GM19397 (cell line): ENCODE results near the gene IL12RB1.
"Not testable (repeated sequence)": the region's sequence is repeated elsewhere in the genome, so short reads cannot be mapped to it uniquely, and the experiment has no call there.

Experiments used
- ATAC-seq: cut with Tn5 transposase; IDR thresholded peaks from one replicate; pipeline ENCODE4 v1.9.1; 2021; ENCODE audit warnings: mild to moderate bottlenecking, moderate library complexity; ENCODE audit not compliant: unreplicated experiment

The IL12RB1 gene

DNA sequence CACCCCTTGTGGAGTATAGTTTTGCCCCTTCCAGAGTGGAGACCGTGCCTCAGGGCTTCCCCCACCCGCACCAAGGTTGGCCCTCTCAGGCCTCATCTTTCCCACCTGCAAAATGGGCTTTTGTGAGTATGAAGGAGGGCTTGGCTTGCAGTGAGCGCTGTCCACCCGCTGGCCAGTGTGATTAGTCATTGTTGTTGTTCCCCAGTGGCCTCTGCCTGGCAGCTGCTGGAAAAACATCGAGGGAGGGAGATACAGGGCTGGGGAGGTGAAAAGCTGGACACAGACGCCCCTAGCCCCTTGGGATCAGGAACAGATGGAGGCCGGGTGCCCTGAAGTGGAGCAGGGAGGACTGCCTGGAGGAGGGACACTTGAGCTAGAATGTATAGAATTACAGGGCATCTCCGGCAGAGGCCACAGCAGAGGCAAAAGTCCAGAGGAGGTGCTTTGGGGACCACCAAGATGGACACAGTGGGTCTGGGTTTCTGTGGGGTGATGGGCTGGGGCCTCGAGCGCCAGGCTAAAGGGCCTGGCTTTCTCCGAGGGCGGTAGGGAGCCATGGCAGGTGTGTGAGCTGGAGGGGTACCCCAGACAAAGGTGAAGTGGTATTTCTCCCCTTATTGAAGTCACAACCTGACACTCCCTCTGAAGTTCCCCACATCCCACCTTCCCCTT, 3.9 kb upstream of the IL12RB1 start:
- no peak for ATAC-seq

DNA sequence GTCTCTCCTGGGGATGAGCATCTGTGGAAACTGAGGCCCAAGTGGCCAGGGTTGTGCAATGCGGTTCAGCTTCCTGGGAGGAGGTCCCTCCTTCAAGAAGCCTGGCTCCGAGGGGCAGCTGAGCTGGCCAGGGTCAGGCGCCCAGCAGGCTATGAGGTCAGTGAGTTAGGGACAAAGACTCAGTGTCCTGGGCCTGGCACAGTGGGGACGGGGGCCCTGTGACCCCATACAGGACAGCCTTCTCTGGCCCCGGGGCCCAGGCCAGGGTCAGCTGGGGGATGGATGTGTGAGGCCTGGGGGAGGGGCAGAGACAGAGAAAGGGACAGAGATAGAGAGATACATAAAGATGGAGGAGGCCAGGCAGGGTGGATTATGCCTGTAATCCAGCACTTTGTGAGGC, 3.0 kb upstream of the IL12RB1 start:
- no peak for ATAC-seq

DNA sequence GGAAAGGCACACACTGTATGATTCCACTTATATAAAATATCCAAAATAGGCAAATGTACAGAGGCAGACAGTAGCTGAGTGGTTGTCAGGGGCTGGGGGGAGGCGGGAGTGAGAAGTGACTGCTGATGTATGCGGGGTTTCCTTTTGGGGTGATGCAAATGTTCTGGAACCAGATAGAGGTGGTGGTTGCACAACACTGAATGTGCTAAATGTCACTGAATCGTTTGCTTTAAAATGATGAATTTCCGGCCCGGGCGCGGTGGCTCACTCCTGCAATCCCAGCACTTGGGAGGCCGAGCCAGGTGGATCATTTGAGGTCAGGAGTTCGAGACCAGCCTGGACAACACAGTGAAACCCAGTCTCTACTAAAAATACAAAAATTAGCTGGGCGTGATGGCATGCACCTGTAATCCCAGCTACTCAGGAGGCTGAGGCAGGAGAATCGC, 2.4 kb upstream of the IL12RB1 start:
- not testable (repeated sequence) for ATAC-seq

DNA sequence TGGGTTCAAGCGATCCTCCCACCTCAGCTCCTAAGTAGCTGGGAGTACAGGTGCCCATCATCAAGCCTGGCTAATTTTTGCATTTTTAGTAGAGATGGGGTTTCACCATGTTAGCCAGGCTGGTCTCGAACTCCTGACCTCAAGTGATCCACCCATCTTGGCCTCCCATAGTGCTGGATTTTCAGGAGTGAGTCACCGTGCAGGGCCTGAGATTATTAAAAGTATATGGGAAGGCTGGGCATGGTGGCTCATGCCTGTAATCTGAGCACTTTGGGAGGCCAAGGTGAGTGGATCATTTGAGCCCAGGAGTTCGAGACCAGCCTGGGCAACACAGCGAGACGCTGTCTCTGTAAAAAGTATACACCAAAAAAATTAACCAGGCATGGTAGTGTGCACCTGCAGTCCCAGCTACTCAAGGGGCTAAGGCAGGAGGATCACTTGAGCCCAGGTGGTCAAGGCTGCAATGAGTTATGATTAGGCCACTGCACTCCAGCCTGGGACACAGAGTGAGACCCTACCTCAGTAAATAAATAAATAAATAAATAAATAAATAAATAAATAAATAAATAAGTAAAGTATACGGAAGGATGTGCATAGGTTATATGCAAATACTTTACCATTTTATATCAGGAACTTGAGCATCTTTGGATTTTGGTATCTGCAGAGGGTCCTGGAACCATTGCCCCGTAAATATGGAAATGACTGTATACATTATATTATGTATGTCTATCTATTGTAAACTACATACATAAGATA, 854 bp downstream of the IL12RB1 start:
- no peak for ATAC-seq

DNA sequence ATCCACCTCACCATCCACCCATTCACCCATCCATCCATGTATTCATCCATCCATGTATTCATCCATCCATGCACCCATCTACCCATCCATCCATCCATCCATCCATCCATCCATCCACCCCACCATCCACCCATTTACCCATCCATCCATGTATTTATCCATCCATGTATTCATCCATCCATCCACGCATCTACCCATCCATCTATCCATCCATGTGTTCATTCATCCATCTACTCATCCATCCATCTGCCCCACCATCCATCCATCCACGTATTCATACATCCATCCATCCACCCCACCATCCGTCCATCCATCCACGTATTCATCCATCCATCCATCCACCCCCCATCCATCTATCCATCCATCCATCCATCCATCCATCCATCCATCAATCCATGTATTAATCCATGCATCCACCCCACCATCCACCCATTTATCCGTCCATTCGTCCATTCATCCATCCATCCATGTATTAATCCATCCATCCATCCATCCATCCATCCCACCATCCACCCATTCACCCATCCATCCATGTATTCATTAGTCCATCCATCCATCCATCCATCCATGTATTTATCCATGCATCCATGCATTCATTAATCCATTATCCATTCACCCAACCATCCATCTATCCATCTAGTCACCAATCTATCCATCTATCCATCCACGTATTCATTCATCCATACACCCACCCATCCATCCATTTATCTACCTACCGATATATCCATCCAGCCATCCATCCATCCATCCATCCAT, 2.6 kb downstream of the IL12RB1 start:
- ATAC-seq = no peak

DNA sequence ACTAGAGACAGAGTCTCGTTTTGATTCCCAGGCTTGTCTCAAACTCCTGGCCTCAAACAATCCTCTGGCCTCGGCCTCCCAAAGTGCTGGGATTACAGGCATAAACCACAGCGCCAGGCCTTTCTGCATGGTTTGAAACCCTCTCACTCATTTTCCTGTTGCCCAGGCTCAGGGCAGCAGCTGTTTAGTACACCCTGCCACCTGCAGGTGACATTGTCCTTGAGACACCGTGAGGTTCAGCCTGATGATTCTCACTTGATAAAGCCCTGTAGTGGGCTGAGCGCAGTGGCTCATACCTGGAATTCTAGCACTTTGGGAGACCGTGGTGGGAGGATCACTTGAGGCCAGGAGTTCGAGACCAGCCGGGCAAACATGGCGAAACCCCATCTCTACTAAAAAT, 12.5 kb downstream of the IL12RB1 start:
- no peak for ATAC-seq

DNA sequence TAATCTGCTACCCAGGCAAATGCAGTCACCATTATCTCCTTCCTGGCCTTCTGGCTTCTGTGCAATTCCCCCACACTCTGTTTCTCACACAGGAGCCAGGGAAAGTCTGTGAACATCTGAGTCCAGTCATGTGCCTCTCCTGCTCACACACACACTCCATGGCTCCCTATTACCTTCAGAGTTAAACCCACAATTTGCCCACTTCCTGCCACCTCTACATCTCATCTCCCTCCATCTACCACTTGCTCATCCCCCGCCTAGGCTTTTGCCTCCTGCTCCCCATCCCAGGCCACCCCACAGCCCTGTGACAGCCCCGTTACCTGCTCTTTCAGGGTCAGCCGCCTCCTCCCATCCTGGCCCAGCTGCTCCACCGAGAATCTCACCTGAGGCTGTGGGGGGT, 13.5 kb downstream of the IL12RB1 start:
- ATAC-seq = no peak

DNA sequence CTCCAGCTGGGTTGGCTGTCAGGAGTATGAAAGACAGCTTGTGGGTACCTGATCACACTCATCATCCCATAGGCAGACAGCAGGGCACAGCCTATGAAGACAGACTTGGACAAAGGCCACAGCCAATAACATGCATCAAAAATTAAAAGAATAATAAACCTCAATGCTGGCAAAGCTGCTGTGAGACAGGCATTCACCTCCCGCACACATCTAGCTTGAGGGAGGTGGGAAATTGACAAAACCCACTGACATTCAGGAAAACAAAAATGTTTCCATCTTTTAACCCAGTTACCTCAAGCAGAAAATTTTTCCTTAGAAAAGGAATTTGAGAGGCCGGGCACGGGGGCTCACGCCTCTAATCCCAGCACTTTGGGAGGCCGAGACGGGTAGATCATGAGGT, 14.4 kb downstream of the IL12RB1 start:
- no peak for ATAC-seq

DNA sequence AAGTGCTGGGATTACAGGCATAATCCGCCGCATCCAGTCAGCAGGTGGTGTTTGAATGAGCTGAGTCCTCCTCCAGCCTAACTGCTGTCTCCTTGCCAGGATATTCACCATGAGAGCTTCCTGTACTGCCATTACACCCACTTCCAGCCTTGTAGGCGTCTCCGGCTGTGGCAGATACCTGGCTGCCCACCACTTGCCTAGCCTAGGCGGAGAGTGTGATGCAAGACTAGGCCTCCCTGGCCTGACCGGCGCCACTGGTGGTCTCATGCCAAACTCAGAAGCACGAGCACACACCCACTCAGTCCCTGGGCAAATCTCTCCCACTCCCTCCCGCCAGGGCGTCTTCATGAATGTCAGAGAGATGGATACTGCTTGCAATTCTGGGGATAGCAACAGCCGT, 16.6 kb downstream of the IL12RB1 start:
- no peak for ATAC-seq

DNA sequence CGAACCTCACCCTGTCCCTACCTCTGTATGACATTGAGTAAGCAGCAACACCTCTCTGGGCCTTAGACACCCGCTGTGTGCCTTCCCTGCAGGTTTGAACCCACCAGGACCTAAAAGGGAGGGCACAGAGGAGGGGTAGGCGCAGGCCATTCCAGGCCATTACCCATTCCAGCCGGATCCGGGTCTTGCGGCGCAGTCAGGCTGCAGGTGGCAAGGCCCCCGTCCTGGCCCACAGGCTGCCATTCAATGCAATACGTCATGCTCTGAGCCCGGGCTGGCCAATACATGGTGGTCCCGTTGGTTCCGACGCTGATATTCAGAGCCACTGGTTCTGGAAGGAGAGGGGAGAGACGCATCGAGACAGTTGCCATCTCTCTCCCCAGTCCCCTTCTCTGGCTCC, 17.4 kb downstream of the IL12RB1 start:
- no peak for ATAC-seq

DNA sequence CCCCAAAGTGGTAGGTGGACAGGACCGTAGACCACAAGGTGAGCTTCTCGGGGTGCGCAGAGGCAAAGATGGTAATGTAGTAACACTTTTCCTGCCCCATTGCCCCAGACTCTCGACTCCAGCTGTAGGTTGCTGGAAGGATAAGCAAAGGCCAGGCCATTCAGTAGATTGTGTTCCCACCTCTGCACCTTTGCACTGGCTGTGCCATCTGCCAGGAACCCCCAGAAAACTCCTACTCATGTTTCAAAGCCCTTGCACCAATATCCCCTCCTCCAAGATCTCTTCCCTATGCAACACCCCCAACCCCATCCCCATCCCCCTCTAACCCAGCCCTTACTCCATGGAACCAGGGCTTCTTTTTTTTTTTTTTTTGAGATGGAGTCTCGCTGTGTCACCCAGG, 18.3 kb downstream of the IL12RB1 start:
- ATAC-seq = no peak

DNA sequence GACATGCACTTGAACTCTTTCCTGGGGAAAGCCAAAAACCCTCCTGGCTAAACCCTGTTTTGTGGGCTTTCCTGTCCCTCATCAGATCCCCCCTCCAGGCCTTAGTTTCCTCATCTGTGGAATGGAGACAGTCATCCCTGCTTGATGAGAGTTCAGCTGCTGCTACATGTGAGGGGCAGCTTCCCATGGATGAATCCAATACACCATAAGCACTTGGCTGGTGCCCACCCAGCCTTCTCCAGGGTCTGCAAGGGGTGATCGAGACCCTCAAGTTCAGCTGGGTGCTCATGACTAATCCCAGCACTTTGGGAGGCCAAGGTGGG, 21.6 kb downstream of the IL12RB1 start:
- ATAC-seq = no peak

DNA sequence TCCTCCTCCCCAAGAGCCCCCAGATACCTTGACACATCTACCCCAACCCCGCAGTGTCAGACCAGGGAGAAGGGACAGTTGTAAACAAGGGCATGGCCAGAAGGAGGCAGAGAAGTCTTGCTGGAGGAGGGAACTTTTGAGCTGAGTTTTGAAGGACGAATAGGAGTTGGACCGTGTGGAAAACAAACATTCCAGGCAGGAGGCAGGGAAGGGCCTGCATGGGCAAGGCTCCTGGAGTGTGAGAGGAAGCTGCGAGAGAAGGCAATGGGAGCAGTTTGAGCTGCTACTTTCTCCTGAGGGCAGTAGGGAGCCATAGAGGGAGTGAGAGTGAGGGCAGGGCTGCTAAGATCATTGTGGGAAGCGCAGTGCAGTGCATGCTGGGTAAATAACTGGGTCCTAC, 23.3 kb downstream of the IL12RB1 start:
- no peak for ATAC-seq

DNA sequence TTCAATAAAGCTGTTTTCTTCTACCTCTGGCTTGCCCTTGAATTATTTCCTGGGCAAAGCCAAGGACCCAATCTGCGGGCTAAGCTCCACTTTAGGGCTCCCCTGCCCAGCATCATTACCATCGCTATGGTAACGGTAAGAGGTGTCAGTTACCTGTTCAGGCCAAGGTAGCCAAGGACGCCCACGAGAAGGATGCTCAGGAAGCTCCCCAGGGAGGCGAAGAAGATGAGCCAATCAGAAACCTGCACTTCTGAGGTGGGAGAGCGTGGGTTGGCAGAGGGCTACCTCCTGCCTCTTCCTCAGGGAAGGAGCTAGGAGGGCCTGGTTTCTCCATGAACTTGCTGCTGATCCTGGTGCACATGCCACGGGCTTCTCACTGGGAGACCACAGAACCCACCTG, 24.7 kb downstream of the IL12RB1 start:
- ATAC-seq = no peak

DNA sequence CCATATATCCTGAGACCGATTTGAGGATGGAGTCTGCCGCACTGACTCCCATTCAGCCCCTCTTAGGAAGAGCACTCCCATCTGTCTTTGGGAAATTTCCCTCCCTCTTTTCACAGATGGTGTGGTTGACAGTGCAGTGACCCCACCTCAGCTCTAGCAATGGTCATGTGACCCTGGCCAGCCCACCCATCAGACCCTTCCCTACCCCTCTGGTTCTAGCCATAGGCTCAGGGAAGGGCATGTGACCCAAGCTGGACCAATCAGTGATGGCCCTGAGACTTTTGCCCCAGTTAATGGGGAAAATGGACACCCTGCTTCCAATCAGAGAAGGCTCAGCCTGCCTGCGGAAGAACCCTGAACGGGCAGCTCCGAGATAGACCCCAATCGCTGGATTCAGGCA, 26.3 kb downstream of the IL12RB1 start:
- ATAC-seq = no peak

DNA sequence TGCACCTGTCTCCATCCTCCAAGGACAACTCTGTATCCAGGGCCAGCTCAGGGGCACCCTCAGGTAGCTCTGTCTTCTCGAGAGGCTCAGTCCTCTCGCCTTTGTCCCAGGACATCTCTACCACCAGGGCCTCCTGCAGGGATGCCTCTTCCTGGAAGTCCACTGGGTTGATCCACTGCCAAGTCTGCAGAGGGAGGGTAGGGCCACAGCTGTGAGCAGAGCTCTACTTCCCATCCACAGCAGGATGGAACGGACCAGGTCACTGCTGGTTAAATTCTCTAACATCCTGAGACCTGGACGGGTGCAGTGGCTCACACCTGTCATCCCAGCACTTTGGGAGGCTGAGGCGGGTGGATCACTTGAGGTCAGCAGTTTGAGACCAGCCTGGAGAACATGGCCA, 26.8 kb downstream of the IL12RB1 start:
- no peak for ATAC-seq

DNA sequence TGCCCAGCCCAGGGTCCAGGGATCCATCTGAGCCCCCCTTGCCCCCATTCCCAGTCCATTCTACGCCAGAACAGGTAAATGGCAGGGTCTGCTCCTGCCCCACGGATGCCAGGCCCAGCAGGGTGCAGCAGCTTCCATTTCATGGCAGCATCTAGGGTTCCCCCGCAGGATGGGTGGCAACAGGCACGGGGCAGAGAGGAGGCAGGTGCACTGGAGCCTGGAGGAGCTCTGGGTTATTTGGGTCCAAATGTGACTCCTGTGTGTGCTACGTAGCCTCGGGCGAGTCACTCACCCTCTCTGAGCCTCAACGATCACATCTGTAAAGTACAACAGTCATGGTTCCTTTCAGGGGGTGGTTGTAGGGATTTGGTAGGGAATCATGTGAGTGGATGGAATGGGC, 27.4 kb downstream of the IL12RB1 start:
- no peak for ATAC-seq

DNA sequence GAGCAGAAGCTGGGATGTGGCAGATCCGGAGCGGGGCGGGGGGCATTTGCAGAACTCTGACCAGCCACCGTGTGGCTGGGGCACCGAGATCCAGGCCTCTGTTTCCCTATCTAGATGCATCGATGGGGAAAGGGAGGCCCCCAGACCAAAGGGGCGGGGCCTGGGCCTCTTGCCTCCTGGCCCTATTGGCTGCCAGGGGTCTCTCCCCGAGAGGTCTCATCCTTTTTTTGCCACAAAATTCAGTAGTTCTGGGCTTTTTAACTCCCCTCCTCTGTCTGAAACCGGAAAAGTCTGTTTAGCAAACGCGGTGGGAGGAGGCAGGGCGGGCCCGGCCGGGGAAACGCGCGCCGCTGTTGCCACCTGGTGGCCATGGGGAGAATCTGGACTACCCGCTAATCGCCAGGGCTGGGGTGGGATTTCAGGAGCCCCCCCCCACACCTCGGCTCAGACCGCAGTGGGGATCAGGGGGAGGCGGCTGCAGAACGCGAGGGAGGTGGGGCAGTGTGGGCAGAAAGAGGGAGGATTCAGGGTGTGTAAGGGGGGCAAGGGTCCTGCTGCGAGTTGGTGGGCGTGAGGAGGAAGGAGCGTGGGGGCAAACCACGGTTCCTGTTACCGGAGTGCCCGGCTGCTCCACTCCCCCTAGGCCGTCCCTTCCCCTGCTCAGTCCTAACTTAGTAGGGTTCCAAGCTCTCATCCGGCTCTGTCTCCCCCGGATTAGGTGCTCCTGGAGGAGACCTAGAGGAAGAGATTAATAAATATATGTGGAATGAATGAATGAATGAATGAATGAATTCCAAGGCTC, 28.3 kb downstream of the IL12RB1 start:
- ATAC-seq = no peak

DNA sequence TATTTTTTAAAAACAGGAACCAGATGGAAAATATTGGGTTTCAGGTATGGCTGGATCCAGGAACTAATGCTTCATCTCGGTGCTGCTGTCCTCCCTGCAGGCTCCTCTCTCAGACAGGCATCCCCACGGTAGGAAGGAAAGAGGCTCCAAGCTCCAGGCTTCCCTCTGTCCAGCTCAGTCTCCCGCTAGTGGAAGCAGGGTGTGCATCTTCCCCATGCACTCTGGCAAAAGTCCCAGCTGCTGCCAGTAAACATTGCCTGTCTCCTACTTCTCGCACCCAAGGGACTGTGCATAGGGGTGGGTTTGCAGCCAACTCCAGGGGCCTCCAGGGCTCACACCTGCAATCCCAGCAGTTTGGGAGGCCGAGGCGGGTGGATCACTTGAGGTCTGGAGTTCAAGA, 29.2 kb downstream of the IL12RB1 start:
- ATAC-seq = no peak

DNA sequence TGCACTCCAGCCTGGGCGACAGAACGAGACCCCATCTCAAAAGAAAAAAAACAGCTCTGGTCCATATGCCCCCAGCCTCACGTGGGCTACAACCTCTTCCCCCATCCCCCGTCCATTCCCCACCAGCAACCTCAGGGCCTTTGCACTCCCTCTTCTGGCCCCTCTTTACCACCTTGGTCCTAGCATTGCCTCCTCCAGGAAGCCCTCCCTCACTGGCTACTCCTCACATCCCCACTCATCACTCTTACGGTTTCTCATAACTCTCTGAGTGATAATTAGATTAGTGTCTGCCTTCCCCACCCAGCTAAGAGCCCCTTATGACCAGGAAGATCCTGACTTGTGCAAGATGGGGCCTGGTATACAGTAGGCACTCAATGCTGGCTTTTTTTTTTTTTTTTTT, 30.8 kb downstream of the IL12RB1 start:
- ATAC-seq = no peak

DNA sequence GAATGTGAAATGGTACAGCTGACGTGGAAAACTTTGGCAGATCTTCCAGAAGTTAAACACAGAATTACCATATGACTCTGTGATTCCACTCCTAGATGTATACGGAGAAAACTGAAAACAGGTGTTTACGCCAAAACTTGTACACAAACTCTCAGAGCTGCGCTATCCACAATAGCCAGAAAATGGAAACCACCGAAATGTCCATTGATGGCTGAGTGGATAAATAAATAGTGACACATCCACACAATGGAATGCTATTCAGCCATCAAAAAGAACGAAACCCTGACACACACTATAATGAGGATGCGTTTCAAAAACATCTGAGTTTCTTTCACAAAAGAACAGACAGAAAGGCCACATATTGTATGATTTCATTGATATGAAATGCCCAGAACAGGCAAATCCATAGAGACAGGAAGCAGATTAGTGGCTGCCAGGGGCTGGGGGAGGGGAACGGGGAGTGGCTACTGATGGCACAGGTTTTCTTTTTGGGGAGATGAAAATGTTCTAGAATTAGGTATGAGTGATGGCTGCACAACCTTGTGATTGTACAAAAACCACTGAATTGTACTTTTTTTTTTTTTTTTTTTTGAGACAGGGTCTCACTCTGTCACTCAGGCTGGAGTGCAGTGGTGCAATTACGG, 33.0 kb downstream of the IL12RB1 start:
- ATAC-seq = no peak
